WTC11 (cell line): ENCODE measurements around the gene DNAH5. TPM values are rescaled to one million over a fixed set of nuclear protein-coding genes. Genes with fewer than 3 reads are reported as not detected.

ENCODE experiments used
- ATAC-seq: fragments of 200-7000 bp; cut with Tn5 transposase; 2 replicates; pipeline ENCODE4 v1.10.0; 2021; ENCODE audit warnings: mild to moderate bottlenecking, moderate library complexity
- CTCF ChIA-PET: fragments of 300-600 bp; sonication (Branson Sonifier 250); formaldehyde crosslinking; loops from one replicate; lab custom pipeline; 2021; ENCODE audit warnings: antibody characterized with exemption; lab: Charles Lee
- POLR2A ChIA-PET: fragments of 350-600 bp; sonication (Branson Sonifier 250); formaldehyde crosslinking; loops from one replicate; lab custom pipeline; 2021; ENCODE audit warnings: antibody characterized with exemption; lab: Charles Lee
- DNase-seq: peaks from one replicate; pipeline ENCODE4 v3.0.0; 2021; ENCODE audit warnings: low spot score
- H3K27ac Mint-ChIP-seq: 2 replicates; pipeline ENCODE4 v1.8.0; 2021; ENCODE audit warnings: mixed read lengths
- H3K27me3 Mint-ChIP-seq: 2 replicates; pipeline ENCODE4 v1.8.0; 2021; ENCODE audit warnings: low read depth, mild to moderate bottlenecking, moderate library complexity, mixed read lengths
- H3K36me3 Mint-ChIP-seq: 2 replicates; pipeline ENCODE4 v1.8.0; 2021; ENCODE audit warnings: mixed read lengths
- H3K4me1 Mint-ChIP-seq: 2 replicates; pipeline ENCODE4 v1.8.0; 2022; ENCODE audit warnings: mixed read lengths
- H3K4me3 Mint-ChIP-seq: 2 replicates; pipeline ENCODE4 v1.8.0; 2021; ENCODE audit warnings: mild to moderate bottlenecking, moderate library complexity, mixed read lengths
- H3K9me3 Mint-ChIP-seq: 2 replicates; pipeline ENCODE4 v1.8.0; 2021; ENCODE audit warnings: mixed read lengths
- ATF2 ChIP-seq: sonication (generic); formaldehyde crosslinking; IDR thresholded peaks from 2 replicates; pipeline ENCODE4 v1.8.1; 2022; ENCODE audit warnings: low read depth, missing genetic modification reagents, borderline replicate concordance
- CREM ChIP-seq: sonication (generic); formaldehyde crosslinking; IDR thresholded peaks from 2 replicates; pipeline ENCODE4 v1.8.1; 2022; ENCODE audit warnings: mild to moderate bottlenecking, missing genetic modification reagents, moderate library complexity
- ELF4 ChIP-seq: sonication (generic); formaldehyde crosslinking; IDR thresholded peaks from 2 replicates; pipeline ENCODE4 v1.8.1; 2022; ENCODE audit warnings: low read depth, mild to moderate bottlenecking, moderate library complexity, missing genetic modification reagents
- FOXK1 ChIP-seq: sonication (generic); formaldehyde crosslinking; IDR thresholded peaks from 2 replicates; pipeline ENCODE4 v1.8.0; 2022; ENCODE audit warnings: mild to moderate bottlenecking, moderate library complexity, missing genetic modification reagents
- FOXP4 ChIP-seq: sonication (generic); formaldehyde crosslinking; IDR thresholded peaks from 2 replicates; pipeline ENCODE4 v1.8.0; 2022; ENCODE audit warnings: mild to moderate bottlenecking, missing genetic modification reagents
- JAZF1 ChIP-seq: fragments of 250-450 bp; sonication (Bioruptor Pico); IDR thresholded peaks from 2 replicates; pipeline ENCODE4 v1.9.0; 2021; ENCODE audit warnings: moderate library complexity, mild to moderate bottlenecking, inconsistent platforms
- KAT7 ChIP-seq: sonication (generic); formaldehyde crosslinking; IDR thresholded peaks from 2 replicates; pipeline ENCODE4 v1.8.1; 2023; ENCODE audit warnings: missing genetic modification reagents, mild to moderate bottlenecking, borderline replicate concordance
- NFATC4 ChIP-seq: fragments of 250-450 bp; sonication (Bioruptor Pico); IDR thresholded peaks from 2 replicates; pipeline ENCODE4 v1.9.0; 2021; ENCODE audit warnings: mild to moderate bottlenecking
- OVOL2 ChIP-seq: fragments of 250-450 bp; sonication (Bioruptor Pico); IDR thresholded peaks from 2 replicates; pipeline ENCODE4 v1.9.0; 2021; ENCODE audit warnings: mild to moderate bottlenecking, borderline replicate concordance
- SOX15 ChIP-seq: fragments of 250-450 bp; sonication (Bioruptor Pico); IDR thresholded peaks from 2 replicates; pipeline ENCODE4 v1.9.0; 2021; ENCODE audit warnings: mild to moderate bottlenecking
- TCF7 ChIP-seq: sonication (generic); formaldehyde crosslinking; IDR thresholded peaks from 2 replicates; pipeline ENCODE4 v1.8.0; 2022; ENCODE audit warnings: mild to moderate bottlenecking, low read depth, missing genetic modification reagents, moderate library complexity
- TEAD4 ChIP-seq: sonication (generic); formaldehyde crosslinking; IDR thresholded peaks from 2 replicates; pipeline ENCODE4 v1.8.0; 2022; ENCODE audit warnings: mild to moderate bottlenecking, missing genetic modification reagents
- ZNF219 ChIP-seq: sonication (generic); formaldehyde crosslinking; IDR thresholded peaks from 2 replicates; pipeline ENCODE4 v1.8.0; 2023; ENCODE audit warnings: missing genetic modification reagents, mild to moderate bottlenecking, borderline replicate concordance
- ZNF263 ChIP-seq: sonication (generic); formaldehyde crosslinking; IDR thresholded peaks from 2 replicates; pipeline ENCODE4 v1.8.1; 2022; ENCODE audit warnings: low read depth, mild to moderate bottlenecking, moderate library complexity, missing genetic modification reagents
- ZNF396 ChIP-seq: fragments of 250-450 bp; sonication (Bioruptor Pico); IDR thresholded peaks from 2 replicates; pipeline ENCODE4 v1.8.0; 2021; ENCODE audit warnings: mild to moderate bottlenecking, moderate library complexity, borderline replicate concordance
- ZNF423 ChIP-seq: fragments of 250-450 bp; sonication (Bioruptor Pico); IDR thresholded peaks from 2 replicates; pipeline ENCODE4 v2.1.2; 2022; ENCODE audit warnings: mild to moderate bottlenecking, moderate library complexity
- ZNF512 ChIP-seq: sonication (generic); formaldehyde crosslinking; IDR thresholded peaks from 2 replicates; pipeline ENCODE4 v1.8.1; 2022; ENCODE audit warnings: missing genetic modification reagents, borderline replicate concordance
- ZNF532 ChIP-seq: fragments of 250-450 bp; sonication (Bioruptor Pico); IDR thresholded peaks from 2 replicates; pipeline ENCODE4 v1.9.0; 2021; ENCODE audit warnings: mild to moderate bottlenecking, borderline replicate concordance
- ZSCAN18 ChIP-seq: fragments of 250-450 bp; sonication (Bioruptor Pico); IDR thresholded peaks from 2 replicates; pipeline ENCODE4 v2.1.2; 2022; ENCODE audit warnings: mild to moderate bottlenecking, moderate library complexity
- total RNA-seq: library from RNA; stranded (reverse); gene quantifications from 3 replicates; pipeline ENCODE4 v1.2.3, GENCODE V29; 2021

DNAH5 gene
- total RNA-seq, 1 experiment from 2014 or later = 0.35 TPM

- DNase-seq = no peak
- no peak overlapping the region for H3K4me3 Mint-ChIP-seq
- POLR2A ChIA-PET = no interaction called here
- H3K27me3 Mint-ChIP-seq = no peaks in the 10 kb centered on the region; the same call in 1 of the 2 replicates
- peaks cover 29% of the 10 kb centered on the region for H3K4me1 Mint-ChIP-seq
- no peak for ATAC-seq
- CTCF ChIA-PET = no interaction called here
- H3K9me3 Mint-ChIP-seq = no peaks in the 10 kb centered on the region
- TF ChIP-seq CREM (CRISPR knock-in tag) = no peak
- TF ChIP-seq ZNF423 = peak; percentile 84
- no peaks in the 10 kb centered on the region for H3K36me3 Mint-ChIP-seq
- H3K27ac Mint-ChIP-seq = no peak overlapping the region
These were observed 3.0 kb downstream of the DNAH5 start for GRCh38 chr5:13941468-13941867.

- TF ChIP-seq ZNF512 = no peak
- no peak for TF ChIP-seq OVOL2
- no peak for TF ChIP-seq ZSCAN18
- TF ChIP-seq ATF2 (CRISPR knock-in tag) = no peak
- TF ChIP-seq JAZF1 = no peak
- no peak for TF ChIP-seq SOX15
- TF ChIP-seq FOXP4 = no peak
- no peak for TF ChIP-seq ZNF396 (CRISPR knock-in tag)
- TF ChIP-seq ZNF219 = no peak
- TF ChIP-seq TEAD4 (CRISPR knock-in tag) = no peak
- no peak for TF ChIP-seq NFATC4 (CRISPR knock-in tag)
- no peak for TF ChIP-seq ZNF263 (CRISPR knock-in tag)
- TF ChIP-seq FOXK1 (CRISPR knock-in tag) = no peak
- TF ChIP-seq TCF7 (CRISPR knock-in tag) = no peak
- TF ChIP-seq ELF4 (CRISPR knock-in tag) = no peak
- TF ChIP-seq ZNF532 (CRISPR knock-in tag) = no peak
- TF ChIP-seq KAT7 (CRISPR knock-in tag) = no peak
- Mint-ChIP-seq H3K36me3 (no peaks in the 10 kb centered on the region), H3K4me1 (peaks cover 20% of the 10 kb centered on the region), H3K27ac (no peak overlapping the region; the same call in 1 of the 2 replicates), H3K4me3 (no peak overlapping the region), H3K27me3 (no peaks in the 10 kb centered on the region; the same call in 1 of the 2 replicates), H3K9me3 (peaks cover 8% of the 10 kb centered on the region)
- POLR2A ChIA-PET = no interaction called here
- ATAC-seq (no peak; the same call in 1 of the 2 replicates), DNase-seq (no peak)
- CTCF ChIA-PET = no interaction called here
These were observed 4.8 kb downstream of the DNAH5 start for GRCh38 chr5:13939638-13940037.
